ENCODE data around the gene LNPEP.

DNA sequence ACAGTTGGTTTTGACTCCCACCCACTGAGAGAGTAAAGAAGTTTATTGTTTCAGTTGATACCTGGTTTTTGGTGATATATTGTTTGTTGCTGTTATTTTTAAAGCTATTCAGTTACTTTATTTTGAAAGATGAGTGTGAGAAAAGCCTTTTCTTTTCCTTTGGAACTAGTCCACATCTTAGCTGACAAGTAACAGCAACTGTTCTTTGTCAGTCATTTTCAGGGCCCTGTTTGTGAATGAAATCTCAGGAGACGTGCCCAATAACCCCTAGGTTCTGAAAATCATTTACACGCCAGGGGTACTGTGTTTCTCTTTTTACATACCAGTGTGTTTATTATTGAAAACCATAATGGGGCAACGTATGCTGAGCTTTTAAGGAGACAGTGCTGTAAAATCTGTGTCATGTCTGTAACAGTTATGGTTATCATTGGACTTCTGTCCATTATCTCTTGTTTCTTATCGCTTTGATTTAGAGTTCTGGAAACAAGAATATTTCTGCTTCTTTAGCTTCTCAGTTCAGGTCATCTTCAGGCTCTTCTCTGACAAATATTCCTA, 131.5 kb downstream of the LNPEP start:
- TF ChIP-seq EZH2 (conservative IDR thresholded peaks at IDR 0.05; ENCODE audit: low read depth, low read length), result no peak
- TF ChIP-seq, protein P1, sequence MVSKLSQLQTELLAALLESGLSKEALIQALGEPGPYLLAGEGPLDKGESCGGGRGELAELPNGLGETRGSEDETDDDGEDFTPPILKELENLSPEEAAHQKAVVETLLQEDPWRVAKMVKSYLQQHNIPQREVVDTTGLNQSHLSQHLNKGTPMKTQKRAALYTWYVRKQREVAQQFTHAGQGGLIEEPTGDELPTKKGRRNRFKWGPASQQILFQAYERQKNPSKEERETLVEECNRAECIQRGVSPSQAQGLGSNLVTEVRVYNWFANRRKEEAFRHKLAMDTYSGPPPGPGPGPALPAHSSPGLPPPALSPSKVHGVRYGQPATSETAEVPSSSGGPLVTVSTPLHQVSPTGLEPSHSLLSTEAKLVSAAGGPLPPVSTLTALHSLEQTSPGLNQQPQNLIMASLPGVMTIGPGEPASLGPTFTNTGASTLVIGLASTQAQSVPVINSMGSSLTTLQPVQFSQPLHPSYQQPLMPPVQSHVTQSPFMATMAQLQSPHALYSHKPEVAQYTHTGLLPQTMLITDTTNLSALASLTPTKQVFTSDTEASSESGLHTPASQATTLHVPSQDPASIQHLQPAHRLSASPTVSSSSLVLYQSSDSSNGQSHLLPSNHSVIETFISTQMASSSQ (IDR thresholded peaks at IDR 0.05; ENCODE audit: low read depth), result no peak
- TF ChIP-seq, protein P1 (CRISPR knock-in tag; IDR thresholded peaks at IDR 0.05; ENCODE audit: borderline replicate concordance), result no peak

Measured in HepG2 (cell line).